Stimulated activated CD8-positive, alpha-beta memory T cell treated with anti-CD3 and anti-CD28 coated beads, Interleukin-15, amount 100 ng/mL, for 4 hours (primary cell): Measurements from ENCODE around the gene FGR.
A peak's percentile ranks its signal among the peaks of the same experiment; 100 is the strongest.

Experiments
- DNase-seq, 2 donors: peaks; one replicate each; pipeline ENCODE4 v3.0.0-alpha.2; 2020; ENCODE audit warnings: low read depth in 2 of 2

FGR gene

GRCh38 chr1:27616441-27616840 is 18.5 kb downstream of the FGR start:
- DNase-seq, result no peak

- DNase-seq, result no peak
Measured at GRCh38 chr1:27615346-27616192, 19.4 kb downstream of the FGR start.

- no peak for DNase-seq
Measured at GRCh38 chr1:27614625-27615344, 20.2 kb downstream of the FGR start.

- no peak for DNase-seq
Measured at GRCh38 chr1:27614043-27614624, 20.9 kb downstream of the FGR start.

GRCh38 chr1:27612718-27613117 is 22.3 kb downstream of the FGR start:
- no peak for DNase-seq

GRCh38 chr1:27611450-27611849 is 23.5 kb downstream of the FGR start:
- no peak for DNase-seq

GRCh38 chr1:27609618-27610240 is 25.3 kb downstream of the FGR start:
- DNase-seq, result no peak

GRCh38 chr1:27609210-27609555 is 25.8 kb downstream of the FGR start:
- DNase-seq, result no peak

GRCh38 chr1:27607239-27607804 is 27.7 kb downstream of the FGR start:
- no peak for DNase-seq

GRCh38 chr1:27606708-27607238 is 28.2 kb downstream of the FGR start:
- DNase-seq, result no peak

GRCh38 chr1:27605796-27606707 is 28.9 kb downstream of the FGR start:
- no peak for DNase-seq

- DNase-seq, result no peak
Measured at GRCh38 chr1:27605300-27605766, 29.7 kb downstream of the FGR start.

- DNase-seq, result no peak
Measured at GRCh38 chr1:27604579-27605299, 30.2 kb downstream of the FGR start.

GRCh38 chr1:27603681-27604578 is 31.1 kb downstream of the FGR start, which contains the start of gene AHDC1:
Gene AHDC1 (minus strand): TSS chr1:27604144. CDS start chr1:27552115, 52,029 bp downstream.
- DNase-seq, result peak; percentile 79 to 81

- DNase-seq, result no peak
Measured at GRCh38 chr1:27603309-27603680, 31.7 kb downstream of the FGR start.

- DNase-seq, result no peak
Measured at GRCh38 chr1:27602462-27603308, 32.3 kb downstream of the FGR start.

- DNase-seq, result no peak
Measured at GRCh38 chr1:27601771-27602461, 33.1 kb downstream of the FGR start.
